HFF-Myc (cell line): ENCODE data around the gene HOXD9.
A peak's percentile ranks its signal among the peaks of the same experiment; 100 is the strongest.

Experiments used
- DNase-seq: peaks from one replicate; pipeline ENCODE4 v3.0.0-alpha.2; 2011; ENCODE audit warnings: low read depth; ENCODE audit errors: extremely low read depth
- H3K4me3 ChIP-seq: replicated peaks from 2 replicates; pipeline ENCODE4 v1.5.1; 2011; ENCODE audit warnings: low read depth, mild to moderate bottlenecking, control low read depth, low read length
- TF ChIP-seq, protein P1 (sequence below): IDR thresholded peaks from 2 replicates; pipeline ENCODE4 v1.5.1; 2012; ENCODE audit warnings: mild to moderate bottlenecking, low read depth, low read length, control low read depth; ENCODE audit errors: missing control alignments

Gene HOXD9

DNA sequence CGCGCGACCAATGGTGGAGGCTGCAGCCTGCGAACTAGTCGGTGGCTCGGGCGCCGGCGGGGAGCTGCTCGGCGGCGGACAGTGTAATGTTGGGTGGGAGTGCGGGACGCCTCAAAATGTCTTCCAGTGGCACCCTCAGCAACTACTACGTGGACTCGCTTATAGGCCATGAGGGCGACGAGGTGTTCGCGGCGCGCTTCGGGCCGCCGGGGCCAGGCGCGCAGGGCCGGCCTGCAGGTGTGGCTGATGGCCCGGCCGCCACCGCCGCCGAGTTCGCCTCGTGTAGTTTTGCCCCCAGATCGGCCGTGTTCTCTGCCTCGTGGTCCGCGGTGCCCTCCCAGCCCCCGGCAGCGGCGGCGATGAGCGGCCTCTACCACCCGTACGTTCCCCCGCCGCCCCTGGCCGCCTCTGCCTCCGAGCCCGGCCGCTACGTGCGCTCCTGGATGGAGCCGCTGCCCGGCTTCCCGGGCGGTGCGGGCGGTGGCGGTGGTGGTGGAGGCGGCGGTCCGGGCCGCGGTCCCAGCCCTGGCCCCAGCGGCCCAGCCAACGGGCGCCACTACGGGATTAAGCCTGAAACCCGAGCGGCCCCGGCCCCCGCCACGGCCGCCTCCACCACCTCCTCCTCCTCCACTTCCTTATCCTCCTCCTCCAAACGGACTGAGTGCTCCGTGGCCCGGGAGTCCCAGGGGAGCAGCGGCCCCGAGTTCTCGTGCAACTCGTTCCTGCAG is at the start of gene HOXD9:
Gene HOXD9 (plus strand): TSS at position 37 of the 728 bp plus-strand sequence. CDS start 50 bp downstream, at position 87.
- no peak for DNase-seq
- peak within 1 kb of the TSS; percentile 24 for H3K4me3 ChIP-seq
- TF ChIP-seq, protein P1, sequence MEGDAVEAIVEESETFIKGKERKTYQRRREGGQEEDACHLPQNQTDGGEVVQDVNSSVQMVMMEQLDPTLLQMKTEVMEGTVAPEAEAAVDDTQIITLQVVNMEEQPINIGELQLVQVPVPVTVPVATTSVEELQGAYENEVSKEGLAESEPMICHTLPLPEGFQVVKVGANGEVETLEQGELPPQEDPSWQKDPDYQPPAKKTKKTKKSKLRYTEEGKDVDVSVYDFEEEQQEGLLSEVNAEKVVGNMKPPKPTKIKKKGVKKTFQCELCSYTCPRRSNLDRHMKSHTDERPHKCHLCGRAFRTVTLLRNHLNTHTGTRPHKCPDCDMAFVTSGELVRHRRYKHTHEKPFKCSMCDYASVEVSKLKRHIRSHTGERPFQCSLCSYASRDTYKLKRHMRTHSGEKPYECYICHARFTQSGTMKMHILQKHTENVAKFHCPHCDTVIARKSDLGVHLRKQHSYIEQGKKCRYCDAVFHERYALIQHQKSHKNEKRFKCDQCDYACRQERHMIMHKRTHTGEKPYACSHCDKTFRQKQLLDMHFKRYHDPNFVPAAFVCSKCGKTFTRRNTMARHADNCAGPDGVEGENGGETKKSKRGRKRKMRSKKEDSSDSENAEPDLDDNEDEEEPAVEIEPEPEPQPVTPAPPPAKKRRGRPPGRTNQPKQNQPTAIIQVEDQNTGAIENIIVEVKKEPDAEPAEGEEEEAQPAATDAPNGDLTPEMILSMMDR = no peak

DNA sequence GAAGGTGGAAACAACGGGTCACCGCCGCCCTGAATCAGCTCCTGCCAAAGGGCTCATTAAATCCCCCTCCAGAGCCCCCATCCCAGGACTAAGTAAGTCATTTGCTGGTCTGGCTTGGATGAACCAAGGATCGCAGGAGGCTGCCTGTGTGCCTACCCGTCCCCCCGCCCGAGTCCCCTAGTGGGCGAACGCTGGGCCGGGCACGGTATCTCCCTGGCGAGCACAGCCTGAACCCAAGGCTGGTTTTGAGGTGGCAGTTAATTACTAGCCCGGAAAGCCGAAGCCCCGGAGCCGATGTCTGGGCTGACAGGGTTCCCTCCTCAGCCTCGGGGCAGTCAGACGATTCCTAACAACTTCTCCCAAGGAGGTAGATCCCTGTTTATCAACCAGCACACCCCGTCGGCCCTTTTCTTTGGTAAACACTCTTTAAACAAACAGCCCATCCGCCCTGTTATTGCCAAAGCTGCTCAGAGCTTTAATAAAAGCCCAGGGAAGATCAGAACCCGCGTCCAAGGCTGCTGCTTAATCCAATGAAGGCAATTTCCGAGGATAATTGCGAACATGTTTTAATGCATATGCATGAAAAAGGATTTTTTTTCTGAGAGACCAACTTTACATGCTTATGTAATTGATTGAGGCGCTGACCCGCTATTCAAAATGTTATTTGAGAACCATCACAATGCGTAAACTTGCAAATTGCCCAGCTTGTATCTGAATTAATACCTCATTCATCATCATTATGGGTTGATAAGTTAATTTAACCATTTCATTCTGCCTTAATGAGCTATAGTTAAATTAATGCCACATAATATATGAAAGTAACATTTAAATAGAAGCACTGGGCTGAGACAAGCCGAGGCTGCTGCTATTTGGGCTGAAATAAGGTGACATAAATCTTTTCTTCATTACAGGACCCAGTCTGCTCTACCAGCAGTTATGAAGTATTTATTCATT is 49.3 kb upstream of the HOXD9 start:
- DNase-seq = no peak
- TF ChIP-seq, protein P1 = no peak
- no peak overlapping the region for H3K4me3 ChIP-seq

DNA sequence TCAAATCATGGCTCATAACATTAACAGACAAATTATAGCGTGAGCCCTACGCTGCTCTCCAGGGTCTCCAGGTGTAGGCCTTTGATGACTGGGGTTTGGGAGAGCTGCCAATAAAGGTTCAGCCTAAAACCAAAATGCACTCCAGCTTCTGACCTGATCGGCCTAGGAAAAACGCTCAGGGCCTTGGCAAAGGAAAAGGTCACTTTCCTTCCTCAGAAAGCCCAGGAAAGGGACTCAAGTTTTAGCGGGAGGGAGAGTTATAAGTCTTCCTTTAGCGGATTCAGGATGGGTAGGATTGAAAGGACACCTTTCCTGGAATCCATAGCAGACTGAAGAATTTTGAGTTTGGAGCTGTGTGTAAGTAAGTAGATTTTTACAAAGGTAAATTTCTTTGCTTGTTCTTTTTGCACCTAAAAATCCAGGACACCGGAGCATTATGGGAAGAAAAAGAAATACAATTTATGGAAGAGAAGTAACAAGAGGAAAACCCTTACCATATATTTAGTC is 47.5 kb upstream of the HOXD9 start:
- no peak overlapping the region for H3K4me3 ChIP-seq
- TF ChIP-seq, protein P1 = no peak
- no peak for DNase-seq

DNA sequence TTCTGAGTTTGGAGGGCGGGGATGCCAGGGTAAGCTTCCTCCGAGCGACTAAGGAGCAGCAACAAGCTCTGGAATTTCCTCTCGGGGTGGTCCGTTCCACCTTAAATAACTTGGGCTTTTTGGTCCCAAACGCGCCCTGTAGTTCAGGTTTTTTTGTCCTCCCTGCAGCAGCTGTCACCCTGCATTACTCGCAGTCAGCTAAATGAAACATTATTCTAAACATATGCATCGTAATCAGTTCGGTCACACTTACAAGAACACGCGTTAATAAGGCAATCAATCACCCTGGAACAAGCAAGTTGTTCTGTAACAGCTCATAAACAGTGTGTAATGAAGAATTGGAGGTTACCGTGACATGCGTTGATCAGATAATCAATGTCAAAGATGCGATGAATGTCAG is 47.0 kb upstream of the HOXD9 start:
- no peak overlapping the region for H3K4me3 ChIP-seq
- DNase-seq = no peak
- TF ChIP-seq, protein P1 = no peak

DNA sequence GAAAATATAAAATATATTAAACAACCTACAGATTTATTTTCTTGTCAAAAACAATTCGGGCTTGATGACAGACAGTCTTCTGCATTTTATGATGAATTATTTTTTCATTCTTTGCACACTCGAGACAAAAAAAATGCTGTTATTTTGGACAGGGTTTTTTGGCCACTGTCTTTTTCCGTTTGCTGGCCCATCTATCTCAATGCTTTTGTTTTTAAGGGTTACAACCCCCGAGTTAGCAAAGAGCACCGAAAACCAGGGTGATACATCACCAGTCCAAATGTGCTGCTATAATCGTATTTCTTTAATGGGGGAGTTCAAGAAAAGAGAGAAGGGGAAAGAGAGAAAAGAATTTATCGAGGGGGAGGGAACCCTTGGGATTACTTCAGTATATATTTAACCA is 46.5 kb upstream of the HOXD9 start:
- H3K4me3 ChIP-seq = no peak overlapping the region
- TF ChIP-seq, protein P1 = no peak
- DNase-seq = no peak

DNA sequence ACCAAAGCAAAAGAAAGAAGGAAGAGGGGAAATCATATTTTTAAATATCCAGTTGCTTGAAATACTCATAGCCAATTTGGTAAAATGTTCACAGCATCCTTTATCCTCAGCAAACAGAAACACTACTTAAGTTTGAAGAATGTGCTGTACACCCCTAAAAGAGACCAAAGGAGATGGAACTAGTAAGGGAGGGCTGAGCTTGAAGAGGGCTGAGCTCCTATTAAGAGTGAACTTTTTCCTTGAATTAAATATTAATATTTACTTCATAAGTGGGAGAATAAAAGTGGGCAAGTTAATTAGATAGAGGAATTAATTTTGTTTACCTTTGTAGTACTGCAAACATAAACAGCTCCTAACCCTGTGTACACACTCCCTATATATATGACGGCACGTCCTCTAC is 45.7 kb upstream of the HOXD9 start:
- H3K4me3 ChIP-seq = no peak overlapping the region
- TF ChIP-seq, protein P1 = no peak
- DNase-seq = no peak
